Neural cell (in vitro differentiated cells): ENCODE data around the gene HDHD2. TPM values are rescaled to one million over a fixed set of nuclear protein-coding genes. Genes with fewer than 3 reads are reported as not detected.

Source experiments
- H2AFZ ChIP-seq: fragments of 200-600, 300-800 bp; sonication (generic), shearing (Covaris generic); 2 replicates; pipeline ENCODE4 v1.6.0; 2014; ENCODE audit warnings: low read depth, mild to moderate bottlenecking, antibody characterized with exemption, low read length, moderate library complexity
- H3F3A ChIP-seq: fragments of 200-600 bp; shearing (Covaris generic); 2 replicates; pipeline ENCODE4 v1.6.1; 2016; ENCODE audit warnings: mild to moderate bottlenecking, moderate library complexity, mixed read lengths, antibody characterized with exemption, low read length; ENCODE audit not compliant: insufficient read depth, poor library complexity, severe bottlenecking
- H3K27ac ChIP-seq: fragments of 200-600, 300-800 bp; sonication (generic), shearing (Covaris generic); 2 replicates; pipeline ENCODE4 v1.5.1; 2014; ENCODE audit warnings: mild to moderate bottlenecking, low read length, moderate library complexity
- H3K27me3 ChIP-seq: fragments of 300-800, 200-600 bp; sonication (generic), shearing (Covaris generic); 2 replicates; pipeline ENCODE4 v1.6.0; 2014; ENCODE audit warnings: mild to moderate bottlenecking, low read depth, low read length, moderate library complexity; ENCODE audit not compliant: insufficient read depth
- H3K36me3 ChIP-seq: fragments of 300-800, 200-600 bp; sonication (generic), shearing (Covaris generic); 2 replicates; pipeline ENCODE4 v1.5.1; 2014; ENCODE audit warnings: mild to moderate bottlenecking, antibody characterized with exemption, low read length, moderate library complexity; ENCODE audit not compliant: insufficient read depth
- H3K4me2 ChIP-seq: fragments of 300-800, 200-600 bp; sonication (generic), shearing (Covaris generic); 2 replicates; pipeline ENCODE4 v1.6.0; 2014; ENCODE audit warnings: mild to moderate bottlenecking, low read length
- H3K4me3 ChIP-seq: fragments of 300-800, 200-600 bp; sonication (generic), shearing (Covaris generic); 2 replicates; pipeline ENCODE4 v1.5.1; 2014; ENCODE audit warnings: mild to moderate bottlenecking, low read length, moderate library complexity
- H3K79me2 ChIP-seq: fragments of 200-600 bp; shearing (Covaris generic); replicated peaks from 2 replicates; pipeline ENCODE4 v1.6.0; 2014; ENCODE audit warnings: mild to moderate bottlenecking, low read length, moderate library complexity; ENCODE audit not compliant: insufficient read depth
- H3K9ac ChIP-seq: fragments of 300-800, 200-600 bp; sonication (generic), shearing (Covaris generic); 2 replicates; pipeline ENCODE4 v1.6.1; 2016; ENCODE audit warnings: mild to moderate bottlenecking, low read length, mixed read lengths
- H3K9me2 ChIP-seq: fragments of 200-600 bp; shearing (Covaris generic); 2 replicates; pipeline ENCODE4 v1.6.1; 2016; ENCODE audit warnings: mild to moderate bottlenecking, low read length, mixed read lengths; ENCODE audit not compliant: insufficient read depth
- H3K9me3 ChIP-seq: fragments of 200-600, 300-800 bp; sonication (generic), shearing (Covaris generic); 2 replicates; pipeline ENCODE4 v1.6.1; 2016; ENCODE audit warnings: mild to moderate bottlenecking, mixed run types, low read length, moderate library complexity, mixed read lengths
- H4K20me1 ChIP-seq: fragments of 200-600 bp; shearing (Covaris generic); 2 replicates; pipeline ENCODE4 v1.6.1; 2016; ENCODE audit warnings: mild to moderate bottlenecking, mixed run types; ENCODE audit not compliant: insufficient read depth
- EP300 ChIP-seq: fragments of 450-650 bp; conservative IDR thresholded peaks from 2 replicates; pipeline ENCODE4 v1.6.1; 2014; ENCODE audit warnings: antibody characterized with exemption, mild to moderate bottlenecking, moderate library complexity; ENCODE audit not compliant: poor library complexity, severe bottlenecking
- EZH2 ChIP-seq: fragments of 200-600, 300-800 bp; shearing (Covaris generic), sonication (generic); IDR thresholded peaks from 2 replicates; pipeline ENCODE4 v1.6.1; 2014; ENCODE audit warnings: antibody characterized with exemption, low read length, borderline replicate concordance, mild to moderate bottlenecking; ENCODE audit not compliant: insufficient read depth, poor library complexity, severe bottlenecking
- MXI1 ChIP-seq: fragments of 450-650 bp; conservative IDR thresholded peaks from 2 replicates; pipeline ENCODE4 v1.6.1; 2014; ENCODE audit warnings: antibody characterized with exemption, mild to moderate bottlenecking; ENCODE audit not compliant: poor library complexity, severe bottlenecking
- POLR2AphosphoS5 ChIP-seq: IDR thresholded peaks from 2 replicates; pipeline ENCODE4 v1.6.1; 2012
- RAD21 ChIP-seq: fragments of 450-650 bp; conservative IDR thresholded peaks from 2 replicates; pipeline ENCODE4 v1.6.1; 2014; ENCODE audit warnings: antibody characterized with exemption, mild to moderate bottlenecking, moderate library complexity
- SMC3 ChIP-seq: fragments of 450-650 bp; conservative IDR thresholded peaks from 2 replicates; pipeline ENCODE4 v1.6.1; 2014; ENCODE audit warnings: antibody characterized with exemption, mild to moderate bottlenecking, moderate library complexity; ENCODE audit not compliant: poor library complexity
- TAF1 ChIP-seq: IDR thresholded peaks from 2 replicates; pipeline ENCODE4 v1.6.1; 2012; ENCODE audit warnings: low read depth
- polyA plus RNA-seq: library from polyadenylated mRNA; depleted of rRNA; stranded (reverse); fragments of >200 nt; gene quantifications from 2 replicates; pipeline ENCODE4 v1.2.3, GENCODE V29; 2014
- TF ChIP-seq, protein P1 (sequence below): fragments of 450-650 bp; IDR thresholded peaks from 2 replicates; pipeline ENCODE4 v1.5.1; 2014; ENCODE audit warnings: antibody characterized with exemption, mild to moderate bottlenecking, moderate library complexity; ENCODE audit not compliant: poor library complexity, severe bottlenecking
- TF ChIP-seq, protein P2 (sequence below): IDR thresholded peaks from 2 replicates; pipeline ENCODE4 v1.6.1; 2012; ENCODE audit warnings: borderline replicate concordance

The HDHD2 gene
- polyA plus RNA-seq, 1 donor from 2014 or later: 61.3 TPM

DNA sequence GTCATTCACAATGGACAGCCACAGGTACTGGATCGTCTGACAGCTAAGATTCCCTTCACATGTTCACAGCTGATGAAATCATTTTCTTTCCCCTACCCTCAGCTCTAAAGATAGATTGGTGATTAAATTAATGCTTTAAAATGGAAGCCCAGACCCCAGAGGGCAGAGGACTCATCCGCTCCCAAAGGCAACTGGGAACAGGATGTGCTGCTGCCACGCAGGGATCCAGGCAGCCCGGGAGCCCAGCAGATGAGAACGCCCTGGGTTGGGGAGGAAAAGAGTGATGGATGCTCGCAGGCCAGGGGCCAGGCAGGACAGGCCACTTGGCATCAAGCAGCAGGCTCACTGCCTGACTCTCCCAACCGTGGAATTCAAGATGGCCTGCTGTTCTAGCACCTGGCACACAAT lies 41.3 kb downstream of the HDHD2 start:
- Histone ChIP-seq H3K9me2 (no peaks in the 10 kb centered on the region), H3K27me3 (no peaks in the 10 kb centered on the region), H4K20me1 (no peaks in the 10 kb centered on the region), H3K27ac (no peak overlapping the region), H3K9ac (no peak overlapping the region), H3K36me3 (peaks cover 4% of the 10 kb centered on the region), H3K79me2 (no peaks in the 10 kb centered on the region), H2AFZ (no peak overlapping the region), H3K9me3 (no peaks in the 10 kb centered on the region), H3F3A (no peaks in the 10 kb centered on the region), H3K4me3 (no peak overlapping the region), H3K4me2 (no peak overlapping the region)
- no peak for TF ChIP-seq EZH2
- no peak for TF ChIP-seq POLR2AphosphoS5
- TF ChIP-seq SMC3: no peak
- no peak for TF ChIP-seq EP300
- TF ChIP-seq, protein P1, sequence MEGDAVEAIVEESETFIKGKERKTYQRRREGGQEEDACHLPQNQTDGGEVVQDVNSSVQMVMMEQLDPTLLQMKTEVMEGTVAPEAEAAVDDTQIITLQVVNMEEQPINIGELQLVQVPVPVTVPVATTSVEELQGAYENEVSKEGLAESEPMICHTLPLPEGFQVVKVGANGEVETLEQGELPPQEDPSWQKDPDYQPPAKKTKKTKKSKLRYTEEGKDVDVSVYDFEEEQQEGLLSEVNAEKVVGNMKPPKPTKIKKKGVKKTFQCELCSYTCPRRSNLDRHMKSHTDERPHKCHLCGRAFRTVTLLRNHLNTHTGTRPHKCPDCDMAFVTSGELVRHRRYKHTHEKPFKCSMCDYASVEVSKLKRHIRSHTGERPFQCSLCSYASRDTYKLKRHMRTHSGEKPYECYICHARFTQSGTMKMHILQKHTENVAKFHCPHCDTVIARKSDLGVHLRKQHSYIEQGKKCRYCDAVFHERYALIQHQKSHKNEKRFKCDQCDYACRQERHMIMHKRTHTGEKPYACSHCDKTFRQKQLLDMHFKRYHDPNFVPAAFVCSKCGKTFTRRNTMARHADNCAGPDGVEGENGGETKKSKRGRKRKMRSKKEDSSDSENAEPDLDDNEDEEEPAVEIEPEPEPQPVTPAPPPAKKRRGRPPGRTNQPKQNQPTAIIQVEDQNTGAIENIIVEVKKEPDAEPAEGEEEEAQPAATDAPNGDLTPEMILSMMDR: no peak
- no peak for TF ChIP-seq MXI1
- no peak for TF ChIP-seq TAF1

DNA sequence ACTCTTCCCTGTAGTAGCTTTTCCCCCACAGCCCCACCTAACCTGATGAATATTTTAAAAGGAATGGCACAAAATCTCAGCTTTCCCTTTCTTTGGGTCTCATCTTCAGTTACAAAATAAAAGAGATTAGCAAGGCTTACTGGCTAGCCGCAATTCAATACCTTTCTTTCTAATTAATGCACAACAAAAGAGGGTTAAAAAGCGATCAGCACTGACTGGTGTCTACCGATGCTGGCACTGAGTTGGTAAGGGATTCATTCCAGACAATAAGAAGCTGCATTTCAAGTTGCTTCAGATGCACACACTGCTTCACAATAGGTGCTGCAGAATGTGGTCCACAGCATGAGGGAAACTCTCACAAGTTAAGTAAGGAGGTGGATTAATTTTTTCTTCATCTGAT lies 41.9 kb downstream of the HDHD2 start:
- H3K27ac ChIP-seq: no peak overlapping the region
- H3K9ac ChIP-seq: no peak overlapping the region
- no peaks in the 10 kb centered on the region for H3F3A ChIP-seq
- H3K4me2 ChIP-seq: no peak overlapping the region
- no peaks in the 10 kb centered on the region for H3K9me2 ChIP-seq
- no peaks in the 10 kb centered on the region for H3K79me2 ChIP-seq
- no peaks in the 10 kb centered on the region for H3K27me3 ChIP-seq
- TF ChIP-seq, protein P1: no peak
- no peak for TF ChIP-seq EZH2
- TF ChIP-seq TAF1: no peak
- no peak for TF ChIP-seq SMC3
- TF ChIP-seq, protein P2, sequence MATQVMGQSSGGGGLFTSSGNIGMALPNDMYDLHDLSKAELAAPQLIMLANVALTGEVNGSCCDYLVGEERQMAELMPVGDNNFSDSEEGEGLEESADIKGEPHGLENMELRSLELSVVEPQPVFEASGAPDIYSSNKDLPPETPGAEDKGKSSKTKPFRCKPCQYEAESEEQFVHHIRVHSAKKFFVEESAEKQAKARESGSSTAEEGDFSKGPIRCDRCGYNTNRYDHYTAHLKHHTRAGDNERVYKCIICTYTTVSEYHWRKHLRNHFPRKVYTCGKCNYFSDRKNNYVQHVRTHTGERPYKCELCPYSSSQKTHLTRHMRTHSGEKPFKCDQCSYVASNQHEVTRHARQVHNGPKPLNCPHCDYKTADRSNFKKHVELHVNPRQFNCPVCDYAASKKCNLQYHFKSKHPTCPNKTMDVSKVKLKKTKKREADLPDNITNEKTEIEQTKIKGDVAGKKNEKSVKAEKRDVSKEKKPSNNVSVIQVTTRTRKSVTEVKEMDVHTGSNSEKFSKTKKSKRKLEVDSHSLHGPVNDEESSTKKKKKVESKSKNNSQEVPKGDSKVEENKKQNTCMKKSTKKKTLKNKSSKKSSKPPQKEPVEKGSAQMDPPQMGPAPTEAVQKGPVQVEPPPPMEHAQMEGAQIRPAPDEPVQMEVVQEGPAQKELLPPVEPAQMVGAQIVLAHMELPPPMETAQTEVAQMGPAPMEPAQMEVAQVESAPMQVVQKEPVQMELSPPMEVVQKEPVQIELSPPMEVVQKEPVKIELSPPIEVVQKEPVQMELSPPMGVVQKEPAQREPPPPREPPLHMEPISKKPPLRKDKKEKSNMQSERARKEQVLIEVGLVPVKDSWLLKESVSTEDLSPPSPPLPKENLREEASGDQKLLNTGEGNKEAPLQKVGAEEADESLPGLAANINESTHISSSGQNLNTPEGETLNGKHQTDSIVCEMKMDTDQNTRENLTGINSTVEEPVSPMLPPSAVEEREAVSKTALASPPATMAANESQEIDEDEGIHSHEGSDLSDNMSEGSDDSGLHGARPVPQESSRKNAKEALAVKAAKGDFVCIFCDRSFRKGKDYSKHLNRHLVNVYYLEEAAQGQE: no peak
- TF ChIP-seq RAD21: no peak
- TF ChIP-seq POLR2AphosphoS5: no peak
- no peak for TF ChIP-seq EP300
- no peak for TF ChIP-seq MXI1
- H3K9me3 ChIP-seq: no peaks in the 10 kb centered on the region
- peaks cover 4% of the 10 kb centered on the region for H3K36me3 ChIP-seq
- H2AFZ ChIP-seq: no peak overlapping the region
- no peak overlapping the region for H3K4me3 ChIP-seq
- no peaks in the 10 kb centered on the region for H4K20me1 ChIP-seq
